HEK293 (cell line): ENCODE measurements around the gene LMLN.

Experiments
- EGR2 ChIP-seq: fragments of 450-650 bp; formaldehyde crosslinking; IDR thresholded peaks from 2 replicates; pipeline ENCODE4 v1.5.1; 2016; ENCODE audit warnings: low read depth, missing biosample characterization, missing genetic modification characterization
- FEZF1 ChIP-seq: fragments of 450-650 bp; formaldehyde crosslinking; IDR thresholded peaks from 2 replicates; pipeline ENCODE4 v1.5.1; 2016; ENCODE audit warnings: missing biosample characterization, missing genetic modification characterization
- GLIS2 ChIP-seq: fragments of 450-650 bp; formaldehyde crosslinking; IDR thresholded peaks from 2 replicates; pipeline ENCODE4 v1.5.1; 2016; ENCODE audit warnings: missing biosample characterization, missing genetic modification characterization
- IKZF3 ChIP-seq: fragments of 450-650 bp; IDR thresholded peaks from 2 replicates; pipeline ENCODE4 v1.5.0; 2018; ENCODE audit warnings: missing biosample characterization, mild to moderate bottlenecking, missing genetic modification characterization, moderate library complexity
- KLF17 ChIP-seq: fragments of 450-650 bp; formaldehyde crosslinking; IDR thresholded peaks from 2 replicates; pipeline ENCODE4 v1.5.1; 2016; ENCODE audit warnings: missing biosample characterization, missing genetic modification characterization
- KLF7 ChIP-seq: fragments of 450-650 bp; formaldehyde crosslinking; IDR thresholded peaks from 2 replicates; pipeline ENCODE4 v1.5.1; 2016; ENCODE audit warnings: missing biosample characterization, missing genetic modification characterization, borderline replicate concordance
- PRDM10 ChIP-seq: fragments of 450-650 bp; formaldehyde crosslinking; IDR thresholded peaks from 2 replicates; pipeline ENCODE4 v1.5.1; 2016; ENCODE audit warnings: missing biosample characterization, missing genetic modification characterization
- SCRT2 ChIP-seq: fragments of 450-650 bp; formaldehyde crosslinking; IDR thresholded peaks from 2 replicates; pipeline ENCODE4 v1.5.1; 2016; ENCODE audit warnings: missing biosample characterization, missing genetic modification characterization
- SP3 ChIP-seq: fragments of 450-650 bp; formaldehyde crosslinking; IDR thresholded peaks from 2 replicates; pipeline ENCODE4 v1.5.1; 2016; ENCODE audit warnings: missing biosample characterization, missing genetic modification characterization
- ZBTB20 ChIP-seq: fragments of 450-650 bp; formaldehyde crosslinking; IDR thresholded peaks from 2 replicates; pipeline ENCODE4 v1.5.1; 2016; ENCODE audit warnings: missing biosample characterization, missing genetic modification characterization
- ZBTB26 ChIP-seq: fragments of 450-650 bp; formaldehyde crosslinking; optimal IDR thresholded peaks from 2 replicates; pipeline ENCODE3; 2016; ENCODE audit warnings: missing biosample characterization, mild to moderate bottlenecking, missing genetic modification characterization
- ZBTB44 ChIP-seq: fragments of 450-650 bp; IDR thresholded peaks from 2 replicates; pipeline ENCODE4 v1.5.1; 2018; ENCODE audit warnings: missing biosample characterization, mild to moderate bottlenecking, missing genetic modification characterization
- ZNF18 ChIP-seq: fragments of 450-650 bp; formaldehyde crosslinking; IDR thresholded peaks from 2 replicates; pipeline ENCODE4 v1.5.1; 2016; ENCODE audit warnings: missing biosample characterization, missing genetic modification characterization
- ZNF211 ChIP-seq: fragments of 450-650 bp; formaldehyde crosslinking; IDR thresholded peaks from 2 replicates; pipeline ENCODE4 v1.5.1; 2016; ENCODE audit warnings: low read depth, missing biosample characterization, missing genetic modification characterization
- ZNF23 ChIP-seq: fragments of 450-650 bp; formaldehyde crosslinking; IDR thresholded peaks from 2 replicates; pipeline ENCODE4 v1.5.1; 2016; ENCODE audit warnings: missing biosample characterization, missing genetic modification characterization, borderline replicate concordance
- ZNF248 ChIP-seq: fragments of 450-650 bp; formaldehyde crosslinking; IDR thresholded peaks from 2 replicates; pipeline ENCODE4 v1.5.1; 2017; ENCODE audit warnings: missing biosample characterization, missing genetic modification characterization
- ZNF311 ChIP-seq: fragments of 450-650 bp; formaldehyde crosslinking; IDR thresholded peaks from 2 replicates; pipeline ENCODE4 v1.5.1; 2017; ENCODE audit warnings: missing biosample characterization, missing genetic modification characterization, borderline replicate concordance
- ZNF341 ChIP-seq: fragments of 450-650 bp; formaldehyde crosslinking; IDR thresholded peaks from 2 replicates; pipeline ENCODE4; 2016; ENCODE audit warnings: low read depth, missing biosample characterization, missing genetic modification characterization
- ZNF37A ChIP-seq: fragments of 450-650 bp; IDR thresholded peaks from 2 replicates; pipeline ENCODE4 v1.5.1; 2018; ENCODE audit warnings: missing biosample characterization, missing genetic modification characterization
- ZNF433 ChIP-seq: fragments of 450-650 bp; formaldehyde crosslinking; IDR thresholded peaks from 2 replicates; pipeline ENCODE4 v1.5.1; 2016; ENCODE audit warnings: missing biosample characterization, missing genetic modification characterization, low read depth
- ZNF48 ChIP-seq: fragments of 450-650 bp; formaldehyde crosslinking; IDR thresholded peaks from 2 replicates; pipeline ENCODE4 v1.5.1; 2016; ENCODE audit warnings: missing biosample characterization, missing genetic modification characterization
- ZNF544 ChIP-seq: fragments of 450-650 bp; formaldehyde crosslinking; IDR thresholded peaks from 2 replicates; pipeline ENCODE4 v1.5.0; 2017; ENCODE audit warnings: missing biosample characterization, missing genetic modification characterization
- ZNF561 ChIP-seq: fragments of 450-650 bp; IDR thresholded peaks from 2 replicates; pipeline ENCODE4 v1.5.1; 2018; ENCODE audit warnings: missing biosample characterization, missing genetic modification characterization, borderline replicate concordance
- ZNF600 ChIP-seq: fragments of 450-650 bp; formaldehyde crosslinking; IDR thresholded peaks from 2 replicates; pipeline ENCODE4 v1.5.1; 2016; ENCODE audit warnings: missing biosample characterization, missing genetic modification characterization
- ZXDB ChIP-seq: fragments of 450-650 bp; formaldehyde crosslinking; IDR thresholded peaks from 2 replicates; pipeline ENCODE4 v1.5.1; 2016; ENCODE audit warnings: missing biosample characterization, missing genetic modification characterization
- TF ChIP-seq, protein P1 (sequence below): fragments of 450-650 bp; formaldehyde crosslinking; IDR thresholded peaks from 2 replicates; pipeline ENCODE4 v1.5.1; 2017; ENCODE audit warnings: missing biosample characterization, missing genetic modification characterization
- TF ChIP-seq, protein P2 (sequence below): fragments of 450-650 bp; formaldehyde crosslinking; IDR thresholded peaks from 2 replicates; pipeline ENCODE4 v1.5.1; 2016; ENCODE audit warnings: missing biosample characterization, missing genetic modification characterization, low read depth

The LMLN gene

DNA sequence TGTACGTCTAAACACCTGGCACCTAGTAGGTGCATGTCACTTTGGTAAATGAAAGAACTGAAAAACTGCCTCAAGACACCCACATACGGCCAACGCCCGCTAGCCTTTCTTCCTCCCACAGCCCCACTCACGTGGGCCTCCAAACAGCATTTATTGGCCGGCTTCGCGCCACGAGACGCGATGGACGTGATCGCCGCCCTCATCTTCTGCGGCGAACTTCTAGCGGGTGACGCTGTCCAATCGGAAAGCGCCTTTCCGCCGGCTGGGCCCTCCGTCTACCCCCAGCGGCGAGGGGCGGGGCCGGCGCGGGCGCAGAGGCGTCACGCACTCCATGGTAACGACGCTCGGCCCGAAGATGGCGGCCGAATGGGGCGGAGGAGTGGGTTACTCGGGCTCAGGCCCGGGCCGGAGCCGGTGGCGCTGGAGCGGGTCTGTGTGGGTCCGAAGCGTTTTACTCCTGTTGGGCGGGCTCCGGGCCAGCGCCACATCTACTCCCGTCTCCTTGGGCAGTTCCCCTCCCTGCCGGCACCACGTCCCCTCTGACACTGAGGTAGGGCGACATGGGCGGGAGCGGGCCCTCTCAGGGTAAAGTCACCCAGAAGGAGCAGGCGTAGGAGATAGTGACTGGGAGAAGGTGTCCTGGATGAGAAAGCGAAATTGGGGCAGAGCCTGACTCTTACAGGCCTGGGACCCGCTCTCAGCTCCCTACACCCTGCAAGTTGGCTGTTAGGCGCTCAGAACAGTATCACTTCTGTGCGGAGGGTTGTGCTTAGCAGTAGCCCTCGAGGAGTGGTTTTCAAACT lies at the start of gene LMLN (continued):
- TF ChIP-seq ZBTB26 (tag by site-specific recombination) (peak; percentile 60), ZNF341 (no peak), IKZF3 (tag by site-specific recombination) (no peak), ZNF311 (tag by site-specific recombination) (no peak), SP3 (tag by site-specific recombination) (peak; percentile 82), ZNF48 (no peak), ZNF18 (0 out of 2 replicates have a peak, but pooled peaks have one; percentile 13), ZNF248 (tag by site-specific recombination) (no peak), ZBTB20 (tag by site-specific recombination) (peak; percentile 63; the same call in 1 of the 2 replicates), ZNF211 (tag by site-specific recombination) (no peak), ZNF600 (tag by site-specific recombination) (peak; percentile 82), SCRT2 (tag by site-specific recombination) (no peak), ZNF544 (tag by site-specific recombination) (no peak), ZNF23 (no peak), FEZF1 (tag by site-specific recombination) (no peak), ZNF433 (tag by site-specific recombination) (no peak), GLIS2 (tag by site-specific recombination) (peak; percentile 80), ZNF561 (tag by site-specific recombination) (no peak), EGR2 (tag by site-specific recombination) (peak; percentile 93), KLF7 (no peak), ZBTB44 (no peak), ZNF37A (tag by site-specific recombination) (no peak), ZXDB (tag by site-specific recombination) (peak; percentile 44; the same call in 1 of the 2 replicates), PRDM10 (no peak), KLF17 (peak; percentile 68)
- TF ChIP-seq, protein P1, sequence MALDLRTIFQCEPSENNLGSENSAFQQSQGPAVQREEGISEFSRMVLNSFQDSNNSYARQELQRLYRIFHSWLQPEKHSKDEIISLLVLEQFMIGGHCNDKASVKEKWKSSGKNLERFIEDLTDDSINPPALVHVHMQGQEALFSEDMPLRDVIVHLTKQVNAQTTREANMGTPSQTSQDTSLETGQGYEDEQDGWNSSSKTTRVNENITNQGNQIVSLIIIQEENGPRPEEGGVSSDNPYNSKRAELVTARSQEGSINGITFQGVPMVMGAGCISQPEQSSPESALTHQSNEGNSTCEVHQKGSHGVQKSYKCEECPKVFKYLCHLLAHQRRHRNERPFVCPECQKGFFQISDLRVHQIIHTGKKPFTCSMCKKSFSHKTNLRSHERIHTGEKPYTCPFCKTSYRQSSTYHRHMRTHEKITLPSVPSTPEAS (tag by site-specific recombination), result no peak
- TF ChIP-seq, protein P2, sequence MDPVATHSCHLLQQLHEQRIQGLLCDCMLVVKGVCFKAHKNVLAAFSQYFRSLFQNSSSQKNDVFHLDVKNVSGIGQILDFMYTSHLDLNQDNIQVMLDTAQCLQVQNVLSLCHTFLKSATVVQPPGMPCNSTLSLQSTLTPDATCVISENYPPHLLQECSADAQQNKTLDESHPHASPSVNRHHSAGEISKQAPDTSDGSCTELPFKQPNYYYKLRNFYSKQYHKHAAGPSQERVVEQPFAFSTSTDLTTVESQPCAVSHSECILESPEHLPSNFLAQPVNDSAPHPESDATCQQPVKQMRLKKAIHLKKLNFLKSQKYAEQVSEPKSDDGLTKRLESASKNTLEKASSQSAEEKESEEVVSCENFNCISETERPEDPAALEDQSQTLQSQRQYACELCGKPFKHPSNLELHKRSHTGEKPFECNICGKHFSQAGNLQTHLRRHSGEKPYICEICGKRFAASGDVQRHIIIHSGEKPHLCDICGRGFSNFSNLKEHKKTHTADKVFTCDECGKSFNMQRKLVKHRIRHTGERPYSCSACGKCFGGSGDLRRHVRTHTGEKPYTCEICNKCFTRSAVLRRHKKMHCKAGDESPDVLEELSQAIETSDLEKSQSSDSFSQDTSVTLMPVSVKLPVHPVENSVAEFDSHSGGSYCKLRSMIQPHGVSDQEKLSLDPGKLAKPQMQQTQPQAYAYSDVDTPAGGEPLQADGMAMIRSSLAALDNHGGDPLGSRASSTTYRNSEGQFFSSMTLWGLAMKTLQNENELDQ, result no peak
